K562 (cell line): ENCODE measurements around the gene SLC17A2.

Experiments
- CBFB ChIP-seq: sonication (generic); formaldehyde crosslinking; IDR thresholded peaks from 2 replicates; pipeline ENCODE4 v1.4.0; 2020; ENCODE audit warnings: mild to moderate bottlenecking, missing genetic modification reagents
- CEBPB ChIP-seq: fragments of 450-650 bp; IDR thresholded peaks from 2 replicates; pipeline ENCODE4 v1.6.1; 2016; ENCODE audit warnings: missing genetic modification characterization, missing compliant biosample characterization
- CSDE1 ChIP-seq, 2 experiments: fragments of 450-650 bp; IDR thresholded peaks; 2 replicates each; pipeline ENCODE4 v1.6.1; 2016; ENCODE audit warnings: mild to moderate bottlenecking in 1 of 2
- CTCF ChIP-seq, 3 experiments: IDR thresholded peaks in 2 of 3; conservative IDR thresholded peaks in 1 of 3; 2 replicates each; pipeline ENCODE4 v1.5.1; 2011 to 2012; ENCODE audit warnings: low read length in 3 of 3, mild to moderate bottlenecking in 3 of 3, control low read depth in 2 of 3, improper control_type of control experiment in 1 of 3, inconsistent platforms in 1 of 3, low read depth in 1 of 3, mixed read lengths in 1 of 3, moderate library complexity in 1 of 3; ENCODE audit not compliant: insufficient read depth in 2 of 3
- ETV1 ChIP-seq: fragments of 450-650 bp; conservative IDR thresholded peaks from 2 replicates; pipeline ENCODE4 v1.6.1; 2016; ENCODE audit warnings: missing genetic modification characterization, control low read depth, low read depth, missing compliant biosample characterization
- GATA2 ChIP-seq: sonication (generic); formaldehyde crosslinking; IDR thresholded peaks from 2 replicates; pipeline ENCODE4 v1.4.0; 2020; ENCODE audit warnings: mild to moderate bottlenecking, missing genetic modification reagents
- KDM4B ChIP-seq, 2 experiments: fragments of 450-650 bp in 1 of 2; sonication (generic) in 1 of 2; IDR thresholded peaks; 2 replicates each; pipeline ENCODE4 v1.6.1; 2016 to 2017; ENCODE audit warnings: borderline replicate concordance in 2 of 2, antibody characterized with exemption in 1 of 2, low read depth in 1 of 2, mild to moderate bottlenecking in 1 of 2
- MLLT1 ChIP-seq, 2 experiments: fragments of 450-650 bp; IDR thresholded peaks; 2 replicates each; pipeline ENCODE4 v1.6.1; 2016
- NCOA2 ChIP-seq, 2 experiments: fragments of 450-650 bp; IDR thresholded peaks; 2 replicates each; pipeline ENCODE4 v1.6.1; 2018; ENCODE audit warnings: mild to moderate bottlenecking in 2 of 2, moderate library complexity in 1 of 2; ENCODE audit not compliant: partially characterized antibody in 2 of 2
- SRF ChIP-seq, 2 experiments: fragments of 250-450, 450-650 bp in 1 of 2; sonication (Bioruptor Pico) in 1 of 2; sonication (generic) in 1 of 2; formaldehyde crosslinking; IDR thresholded peaks; 2 replicates each; pipeline versions ENCODE4 v1.5.0 to v1.5.1; 2020 to 2022; ENCODE audit warnings: mild to moderate bottlenecking in 1 of 2, missing genetic modification reagents in 1 of 2
- ZNF140 ChIP-seq: fragments of 250-450 bp; sonication (Bioruptor Pico); IDR thresholded peaks from 2 replicates; pipeline ENCODE4 v1.8.0; 2021; ENCODE audit warnings: moderate library complexity, mild to moderate bottlenecking, inconsistent platforms
- ZNF239 ChIP-seq: fragments of 250-450 bp; sonication (Bioruptor Pico); IDR thresholded peaks from 2 replicates; pipeline ENCODE4 v1.4.0; 2020; ENCODE audit warnings: mild to moderate bottlenecking
- ZNF644 ChIP-seq: fragments of 200-800 bp; sonication (Bioruptor generic); IDR thresholded peaks from 2 replicates; pipeline ENCODE4 v1.6.1; 2016; ENCODE audit warnings: low read depth, missing genetic modification characterization, missing compliant biosample characterization
- TF ChIP-seq, protein P1 (sequence below), 2 experiments: fragments of 450-650 bp; formaldehyde crosslinking in 1 of 2; IDR thresholded peaks; 2 replicates each; pipeline versions ENCODE4 v1.4.0 to v1.6.1; 2014 to 2020; ENCODE audit warnings: mild to moderate bottlenecking in 2 of 2, borderline replicate concordance in 1 of 2, low read depth in 1 of 2

DNA sequence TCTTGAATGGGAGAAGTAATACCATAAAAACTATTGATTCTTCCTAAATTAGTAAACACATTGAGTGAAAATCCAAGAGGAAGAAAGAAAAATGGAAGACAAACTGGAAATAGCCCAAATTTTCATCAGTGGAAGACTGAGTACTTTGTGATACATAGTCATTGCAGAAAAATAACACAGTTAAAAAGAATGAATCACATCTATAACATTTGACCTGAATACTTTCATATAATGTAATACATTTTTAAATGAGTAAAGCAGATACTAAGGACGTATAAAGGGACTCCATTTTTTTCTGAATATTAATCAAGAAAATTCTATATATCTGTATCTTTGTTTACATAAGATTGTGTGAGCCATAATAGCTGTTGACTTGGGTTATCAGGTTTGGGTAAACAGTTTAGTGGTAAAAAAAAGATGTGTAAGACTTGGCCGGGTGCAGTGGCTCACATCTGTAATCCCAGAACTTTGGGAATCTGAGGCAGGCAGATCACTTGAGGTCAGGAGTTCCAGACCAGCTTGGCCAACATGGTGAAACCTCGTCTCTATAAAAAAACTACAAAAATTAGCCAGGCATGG lies 4.3 kb upstream of the SLC17A2 start:
- TF ChIP-seq GATA2 (CRISPR knock-in tag) (no peak), CTCF (IDR thresholded peaks at IDR 0.05 in 2 of 3, conservative IDR thresholded peaks at IDR 0.05 in 1 of 3; ENCODE audit: insufficient read depth in 2 of 3, low read depth in 1 of 3, low read length in 3 of 3) (no peak), SRF (CRISPR knock-in tag; IDR thresholded peaks at IDR 0.05) (no peak), KDM4B (IDR thresholded peaks at IDR 0.05; ENCODE audit: borderline replicate concordance in 2 of 2, low read depth in 1 of 2) (no peak), CBFB (CRISPR knock-in tag) (no peak), ETV1 (tag) (no peak), ZNF239 (no peak), CEBPB (no peak), ZNF644 (tag) (no peak), NCOA2 (IDR thresholded peaks at IDR 0.05; ENCODE audit: partially characterized antibody in 2 of 2) (no peak), MLLT1 (IDR thresholded peaks at IDR 0.05) (no peak), CSDE1 (IDR thresholded peaks at IDR 0.05) (no peak), ZNF140 (no peak)
- TF ChIP-seq, protein P1, sequence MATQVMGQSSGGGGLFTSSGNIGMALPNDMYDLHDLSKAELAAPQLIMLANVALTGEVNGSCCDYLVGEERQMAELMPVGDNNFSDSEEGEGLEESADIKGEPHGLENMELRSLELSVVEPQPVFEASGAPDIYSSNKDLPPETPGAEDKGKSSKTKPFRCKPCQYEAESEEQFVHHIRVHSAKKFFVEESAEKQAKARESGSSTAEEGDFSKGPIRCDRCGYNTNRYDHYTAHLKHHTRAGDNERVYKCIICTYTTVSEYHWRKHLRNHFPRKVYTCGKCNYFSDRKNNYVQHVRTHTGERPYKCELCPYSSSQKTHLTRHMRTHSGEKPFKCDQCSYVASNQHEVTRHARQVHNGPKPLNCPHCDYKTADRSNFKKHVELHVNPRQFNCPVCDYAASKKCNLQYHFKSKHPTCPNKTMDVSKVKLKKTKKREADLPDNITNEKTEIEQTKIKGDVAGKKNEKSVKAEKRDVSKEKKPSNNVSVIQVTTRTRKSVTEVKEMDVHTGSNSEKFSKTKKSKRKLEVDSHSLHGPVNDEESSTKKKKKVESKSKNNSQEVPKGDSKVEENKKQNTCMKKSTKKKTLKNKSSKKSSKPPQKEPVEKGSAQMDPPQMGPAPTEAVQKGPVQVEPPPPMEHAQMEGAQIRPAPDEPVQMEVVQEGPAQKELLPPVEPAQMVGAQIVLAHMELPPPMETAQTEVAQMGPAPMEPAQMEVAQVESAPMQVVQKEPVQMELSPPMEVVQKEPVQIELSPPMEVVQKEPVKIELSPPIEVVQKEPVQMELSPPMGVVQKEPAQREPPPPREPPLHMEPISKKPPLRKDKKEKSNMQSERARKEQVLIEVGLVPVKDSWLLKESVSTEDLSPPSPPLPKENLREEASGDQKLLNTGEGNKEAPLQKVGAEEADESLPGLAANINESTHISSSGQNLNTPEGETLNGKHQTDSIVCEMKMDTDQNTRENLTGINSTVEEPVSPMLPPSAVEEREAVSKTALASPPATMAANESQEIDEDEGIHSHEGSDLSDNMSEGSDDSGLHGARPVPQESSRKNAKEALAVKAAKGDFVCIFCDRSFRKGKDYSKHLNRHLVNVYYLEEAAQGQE (IDR thresholded peaks at IDR 0.05; ENCODE audit: borderline replicate concordance), result no peak
- TF ChIP-seq, protein P1 (CRISPR knock-in tag; IDR thresholded peaks at IDR 0.05; ENCODE audit: low read depth), result no peak
